Gastroesophageal sphincter (tissue), 4 donors: ENCODE measurements around the gene CLGN. TPM values are rescaled to one million over a fixed set of nuclear protein-coding genes. Genes with fewer than 3 reads are reported as not detected.

Source experiments
- ATAC-seq: fragments of 150-250 bp; one replicate; pipeline ENCODE4 v1.9.1; 2016; ENCODE audit warnings: mild to moderate bottlenecking, moderate library complexity
- H3K27ac ChIP-seq, 4 donors: fragments of 200-600 bp; sonication (generic) in 3 of 4; 1 replicate in 3 of 4; 2 replicates in 1 of 4; pipeline ENCODE4 v1.5.1; 2016 to 2019
- H3K27me3 ChIP-seq: fragments of 200-600 bp; sonication (generic); one replicate; pipeline ENCODE4 v1.5.1; 2019
- H3K36me3 ChIP-seq, 2 donors: fragments of 200-600 bp; sonication (generic); one replicate each; pipeline ENCODE4 v1.5.1; 2019; ENCODE audit warnings: control low read depth in 1 of 2
- H3K4me1 ChIP-seq, 3 donors: fragments of 200-600 bp; sonication (generic); 1 replicate in 2 of 3; 2 replicates in 1 of 3; pipeline ENCODE4 v1.5.1; 2016 to 2019; ENCODE audit warnings: control low read depth in 2 of 3
- H3K4me3 ChIP-seq, 2 donors: fragments of 200-600 bp; sonication (generic); one replicate each; pipeline ENCODE4 v1.5.1; 2019; ENCODE audit warnings: mild to moderate bottlenecking in 1 of 2, moderate library complexity in 1 of 2
- H3K9me3 ChIP-seq, 3 donors: fragments of 200-600 bp; sonication (generic); one replicate each; pipeline ENCODE4 v1.5.1; 2017 to 2019; ENCODE audit warnings: control low read depth in 2 of 3
- EP300 ChIP-seq: sonication (generic); formaldehyde crosslinking; IDR thresholded peaks from one replicate; pipeline ENCODE4 v1.6.1; 2017; ENCODE audit warnings: antibody characterized with exemption, mild to moderate bottlenecking
- POLR2A ChIP-seq, 2 donors: fragments of 450-650 bp; IDR thresholded peaks; one replicate each; pipeline ENCODE4 v1.6.1; 2017; ENCODE audit warnings: antibody characterized with exemption in 2 of 2, mild to moderate bottlenecking in 2 of 2, moderate library complexity in 1 of 2
- POLR2AphosphoS5 ChIP-seq: sonication (generic); formaldehyde crosslinking; IDR thresholded peaks from one replicate; pipeline ENCODE4 v1.6.1; 2017; ENCODE audit warnings: antibody characterized with exemption
- WGBS, 2 donors: methylation state at CpG; one replicate each; pipeline ENCODE4 v1.1.5; 2018; ENCODE audit warnings: low coverage in 1 of 2; 5-methylcytosine and 5-hydroxymethylcytosine counted together
- total RNA-seq, 4 donors: library from RNA; depleted of rRNA; stranded (reverse); fragments of >200 nt; gene quantifications; one replicate each; pipeline ENCODE4 v1.1.0, GENCODE V29; 2016
- TF ChIP-seq, protein P1 (sequence below), 4 experiments: fragments of 200-600 bp in 2 of 4; fragments of 450-650 bp in 2 of 4; sonication (generic) in 1 of 4; IDR thresholded peaks; one replicate each; pipeline ENCODE4 v1.5.1; 2017 to 2019; ENCODE audit warnings: antibody characterized with exemption in 4 of 4, mild to moderate bottlenecking in 2 of 4, moderate library complexity in 2 of 4

Gene CLGN
- total RNA-seq, 4 donors from 2014 or later = 2.9 to 4.4 (median 3.9) TPM

- Histone ChIP-seq H3K27me3 (no peaks in the 10 kb centered on the region), H3K9me3 (no peaks in the 10 kb centered on the region), H3K4me3 (no peak overlapping the region), H3K4me1 (peaks cover 0 to 5% (median 4%) of the 10 kb centered on the region in 3 donors), H3K27ac (no peak overlapping the region), H3K36me3 (no peaks in the 10 kb centered on the region)
- TF ChIP-seq EP300 = no peak
- TF ChIP-seq POLR2AphosphoS5 = no peak
- TF ChIP-seq, protein P1, sequence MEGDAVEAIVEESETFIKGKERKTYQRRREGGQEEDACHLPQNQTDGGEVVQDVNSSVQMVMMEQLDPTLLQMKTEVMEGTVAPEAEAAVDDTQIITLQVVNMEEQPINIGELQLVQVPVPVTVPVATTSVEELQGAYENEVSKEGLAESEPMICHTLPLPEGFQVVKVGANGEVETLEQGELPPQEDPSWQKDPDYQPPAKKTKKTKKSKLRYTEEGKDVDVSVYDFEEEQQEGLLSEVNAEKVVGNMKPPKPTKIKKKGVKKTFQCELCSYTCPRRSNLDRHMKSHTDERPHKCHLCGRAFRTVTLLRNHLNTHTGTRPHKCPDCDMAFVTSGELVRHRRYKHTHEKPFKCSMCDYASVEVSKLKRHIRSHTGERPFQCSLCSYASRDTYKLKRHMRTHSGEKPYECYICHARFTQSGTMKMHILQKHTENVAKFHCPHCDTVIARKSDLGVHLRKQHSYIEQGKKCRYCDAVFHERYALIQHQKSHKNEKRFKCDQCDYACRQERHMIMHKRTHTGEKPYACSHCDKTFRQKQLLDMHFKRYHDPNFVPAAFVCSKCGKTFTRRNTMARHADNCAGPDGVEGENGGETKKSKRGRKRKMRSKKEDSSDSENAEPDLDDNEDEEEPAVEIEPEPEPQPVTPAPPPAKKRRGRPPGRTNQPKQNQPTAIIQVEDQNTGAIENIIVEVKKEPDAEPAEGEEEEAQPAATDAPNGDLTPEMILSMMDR (IDR thresholded peaks at IDR 0.05) = no peak
- no peak for TF ChIP-seq POLR2A (IDR thresholded peaks at IDR 0.05)
- ATAC-seq = no peak
- 46 to 78% methylated on average over 2 of the region's 2 CpGs for WGBS, 2 donors
Measured at GRCh38 chr4:140367738-140368137, 59.7 kb downstream of the CLGN start.

- TF ChIP-seq, protein P1 (IDR thresholded peaks at IDR 0.05) = no peak
- no peak for TF ChIP-seq POLR2A (IDR thresholded peaks at IDR 0.05)
- no peak for TF ChIP-seq POLR2AphosphoS5
- no peak for TF ChIP-seq EP300
- ATAC-seq = no peak
Measured at GRCh38 chr4:140363558-140363957, 63.9 kb downstream of the CLGN start.

GRCh38 chr4:140363051-140363450 lies 64.4 kb downstream of the CLGN start:
- Histone ChIP-seq H3K27ac (no peak overlapping the region), H3K4me1 (no peaks in the 10 kb centered on the region), H3K9me3 (no peaks in the 10 kb centered on the region), H3K4me3 (no peak overlapping the region), H3K36me3 (no peaks in the 10 kb centered on the region), H3K27me3 (no peaks in the 10 kb centered on the region)
- TF ChIP-seq POLR2AphosphoS5 (no peak), POLR2A (IDR thresholded peaks at IDR 0.05) (no peak), EP300 (no peak)
- TF ChIP-seq, protein P1 (IDR thresholded peaks at IDR 0.05) = no peak
- 83 to 93% methylated on average over 3 of the region's 3 CpGs for WGBS, 2 donors
- ATAC-seq = no peak

More at GRCh38 chr4:140363558-140363957, 63.9 kb downstream of the CLGN start:
- H3K27ac ChIP-seq = no peak overlapping the region
- H3K4me1 ChIP-seq = no peaks in the 10 kb centered on the region
- no peaks in the 10 kb centered on the region for H3K27me3 ChIP-seq
- no peaks in the 10 kb centered on the region for H3K9me3 ChIP-seq
- H3K36me3 ChIP-seq = no peaks in the 10 kb centered on the region
- H3K4me3 ChIP-seq = no peak overlapping the region

DNA sequence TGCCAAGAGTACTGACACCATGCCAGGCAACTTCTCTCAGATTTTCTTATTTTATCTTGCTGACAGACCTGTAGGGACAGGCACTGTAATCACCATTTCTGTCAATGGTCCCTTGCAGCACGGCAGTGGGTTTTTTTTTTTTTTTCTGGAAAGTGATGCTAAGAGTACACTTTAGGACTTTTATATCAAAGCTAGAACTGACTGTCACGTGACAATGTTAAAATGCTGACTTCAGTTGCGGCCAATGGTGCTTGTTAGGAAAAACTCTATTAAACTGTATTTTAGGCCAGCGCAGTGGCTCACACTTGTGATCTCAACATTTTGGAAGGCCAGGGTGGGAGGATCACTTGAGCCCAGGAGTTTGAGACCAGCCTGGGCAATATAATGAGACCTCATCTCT lies 66.3 kb downstream of the CLGN start:
- no peak for ATAC-seq

More for the DNA sequence above, 66.3 kb downstream of the CLGN start:
- 79 to 82% methylated on average over 4 of the region's 4 CpGs for WGBS, 2 donors
- no peaks in the 10 kb centered on the region for H3K36me3 ChIP-seq
- no peak overlapping the region for H3K4me3 ChIP-seq
- no peak for TF ChIP-seq POLR2AphosphoS5
- no peak for TF ChIP-seq POLR2A (IDR thresholded peaks at IDR 0.05)
- TF ChIP-seq, protein P1 (IDR thresholded peaks at IDR 0.05) = no peak
- TF ChIP-seq EP300 = no peak
- H3K9me3 ChIP-seq = no peaks in the 10 kb centered on the region
- no peaks in the 10 kb centered on the region for H3K4me1 ChIP-seq
- H3K27me3 ChIP-seq = peaks cover 7% of the 10 kb centered on the region
- no peak overlapping the region for H3K27ac ChIP-seq
